GM23338 (cell line): ENCODE measurements around the gene CDKN2AIPNL. TPM values are rescaled to one million over a fixed set of nuclear protein-coding genes. Genes with fewer than 3 reads are reported as not detected.

Experiments
- ATAC-seq: fragments of 200-7000 bp; cut with Tn5 transposase; 3 replicates; pipeline ENCODE4 v1.9.1; 2020
- DNase-seq: peaks from one replicate; pipeline ENCODE4 v3.0.0-alpha.2; 2015; ENCODE audit warnings: low spot score
- H2AFZ ChIP-seq: fragments of 200-600 bp; sonication (generic); 2 replicates; pipeline ENCODE4 v1.8.0; 2016; ENCODE audit warnings: antibody characterized with exemption, mild to moderate bottlenecking, moderate library complexity
- H3F3A ChIP-seq: fragments of 200-600 bp; sonication (generic); replicated peaks from 2 replicates; pipeline ENCODE4 v1.8.0; 2017; ENCODE audit warnings: antibody characterized with exemption, mixed run types, low read depth
- H3K27ac ChIP-seq: fragments of 200-600 bp; sonication (generic); 2 replicates; pipeline ENCODE4 v1.6.1; 2016; ENCODE audit warnings: low read depth
- H3K27me3 ChIP-seq: fragments of 200-600 bp; sonication (generic); 2 replicates; pipeline ENCODE4 v1.8.0; 2016; ENCODE audit warnings: mild to moderate bottlenecking, mixed run types, moderate library complexity; ENCODE audit not compliant: insufficient read depth
- H3K36me3 ChIP-seq: fragments of 200-600 bp; sonication (generic); 2 replicates; pipeline ENCODE4 v1.8.0; 2016; ENCODE audit warnings: mild to moderate bottlenecking; ENCODE audit not compliant: insufficient read depth
- H3K4me1 ChIP-seq: fragments of 200-600 bp; sonication (generic); 2 replicates; pipeline ENCODE4 v1.8.0; 2016; ENCODE audit warnings: mild to moderate bottlenecking, moderate library complexity; ENCODE audit not compliant: insufficient read depth
- H3K4me2 ChIP-seq: fragments of 200-600 bp; sonication (generic); 2 replicates; pipeline ENCODE4 v1.7.1; 2017; ENCODE audit warnings: mixed run types
- H3K4me3 ChIP-seq: fragments of 200-600 bp; sonication (generic); 2 replicates; pipeline ENCODE4 v1.6.1; 2016; ENCODE audit warnings: mixed run types
- H3K79me2 ChIP-seq: fragments of 200-600 bp; sonication (generic); replicated peaks from 2 replicates; pipeline ENCODE4 v1.8.0; 2017; ENCODE audit warnings: mild to moderate bottlenecking; ENCODE audit not compliant: insufficient read depth
- H3K9me2 ChIP-seq: fragments of 200-600 bp; sonication (generic); 2 replicates; pipeline ENCODE4 v1.8.0; 2017; ENCODE audit not compliant: insufficient read depth
- H4K20me1 ChIP-seq: fragments of 200-600 bp; sonication (generic); replicated peaks from 2 replicates; pipeline ENCODE4 v1.8.0; 2017; ENCODE audit warnings: mild to moderate bottlenecking; ENCODE audit not compliant: insufficient read depth
- H3K27ac Mint-ChIP-seq: 2 replicates; pipeline ENCODE4 v1.8.0; 2020; ENCODE audit warnings: inconsistent platforms, mild to moderate bottlenecking, moderate library complexity, mixed read lengths
- H3K27me3 Mint-ChIP-seq: 3 replicates; pipeline ENCODE4 v1.8.0; 2022; ENCODE audit warnings: low read depth, mild to moderate bottlenecking, moderate library complexity, mixed read lengths, inconsistent platforms; ENCODE audit not compliant: insufficient read depth, poor library complexity
- H3K36me3 Mint-ChIP-seq: 3 replicates; pipeline ENCODE4 v1.8.0; 2021; ENCODE audit warnings: low read depth, mild to moderate bottlenecking, inconsistent platforms, moderate library complexity, mixed read lengths
- H3K4me1 Mint-ChIP-seq: 3 replicates; pipeline ENCODE4 v1.8.0; 2020; ENCODE audit warnings: mild to moderate bottlenecking, inconsistent platforms, mixed read lengths
- H3K4me3 Mint-ChIP-seq: 3 replicates; pipeline ENCODE4 v1.8.0; 2021; ENCODE audit warnings: moderate library complexity, mild to moderate bottlenecking, inconsistent platforms, mixed read lengths
- H3K9me3 Mint-ChIP-seq: 3 replicates; pipeline ENCODE4 v1.8.0; 2020; ENCODE audit warnings: moderate library complexity, mild to moderate bottlenecking, inconsistent platforms, mixed read lengths
- CREB1 ChIP-seq: fragments of 250-450 bp; sonication (Bioruptor Pico); IDR thresholded peaks from 2 replicates; pipeline ENCODE4 v1.5.0; 2020; ENCODE audit warnings: low read depth, mild to moderate bottlenecking, moderate library complexity
- EZH2 ChIP-seq: fragments of 200-600 bp; sonication (generic); IDR thresholded peaks from one replicate; pipeline ENCODE4 v1.8.0; 2017; ENCODE audit warnings: antibody characterized with exemption, mild to moderate bottlenecking, low read depth; ENCODE audit not compliant: unreplicated experiment
- EZH2phosphoT487 ChIP-seq: fragments of 200-600 bp; sonication (generic); IDR thresholded peaks from one replicate; pipeline ENCODE4 v1.8.1; 2018; ENCODE audit warnings: antibody characterized with exemption; ENCODE audit not compliant: unreplicated experiment
- JUNB ChIP-seq: IDR thresholded peaks from one replicate; pipeline ENCODE4 v1.6.1; 2016; ENCODE audit warnings: antibody characterized with exemption; ENCODE audit not compliant: unreplicated experiment
- NANOG ChIP-seq: IDR thresholded peaks from 2 replicates; pipeline ENCODE4 v1.6.1; 2016; ENCODE audit warnings: antibody characterized with exemption, borderline replicate concordance
- POLR2AphosphoS5 ChIP-seq: IDR thresholded peaks from 2 replicates; pipeline ENCODE4 v1.6.1; 2016; ENCODE audit warnings: antibody characterized with exemption, low read depth
- STAT1 ChIP-seq: IDR thresholded peaks from one replicate; pipeline ENCODE4 v1.6.1; 2016; ENCODE audit warnings: antibody characterized with exemption; ENCODE audit not compliant: unreplicated experiment
- ZNF114 ChIP-seq: fragments of 250-450 bp; sonication (Bioruptor Pico); IDR thresholded peaks from 2 replicates; pipeline ENCODE4 v1.5.0; 2020; ENCODE audit warnings: mild to moderate bottlenecking, moderate library complexity
- ZNF331 ChIP-seq: fragments of 250-450 bp; sonication (Bioruptor Pico); IDR thresholded peaks from 2 replicates; pipeline ENCODE4 v1.5.0; 2020; ENCODE audit warnings: low read depth, mild to moderate bottlenecking, moderate library complexity
- long read RNA-seq: library from polyadenylated mRNA; unstranded; transcript quantifications from one replicate; pipeline ENCODE4 v2.0.0, GENCODE V29; 2020; ENCODE audit not compliant: unreplicated experiment
- polyA plus RNA-seq: library from polyadenylated mRNA; unstranded; fragments of >200 nt; fragmentation: Nextera tagmentation; extraction: Ambion mirVana; gene quantifications from 2 replicates; pipeline ENCODE4 v1.2.1, GENCODE V29; 2016
- total RNA-seq: library from RNA; depleted of rRNA; stranded (reverse); fragments of >200 nt; shearing (Covaris generic); gene quantifications from 2 replicates; pipeline ENCODE4 v1.2.3, GENCODE V29; 2014; rRNA removed
- TF ChIP-seq, protein P1 (sequence below): fragments of 250-450 bp; sonication (Bioruptor Pico); IDR thresholded peaks from 2 replicates; pipeline ENCODE4 v1.5.0; 2020; ENCODE audit warnings: mild to moderate bottlenecking, moderate library complexity
- TF ChIP-seq, protein P2 (sequence below): IDR thresholded peaks from one replicate; pipeline ENCODE4 v1.6.1; 2018; ENCODE audit warnings: antibody characterized with exemption; ENCODE audit not compliant: unreplicated experiment
- TF ChIP-seq, protein P3 (sequence below): IDR thresholded peaks from 2 replicates; pipeline ENCODE4 v1.6.1; 2016; ENCODE audit warnings: antibody characterized with exemption
- TF ChIP-seq, protein P4 (sequence below), 2 experiments: fragments of 200-600 bp in 1 of 2; sonication (generic) in 1 of 2; conservative IDR thresholded peaks; 2 replicates each; pipeline versions ENCODE4 v1.5.1 to v1.6.1; 2016 to 2017; ENCODE audit warnings: antibody characterized with exemption in 2 of 2, low read depth in 2 of 2, mild to moderate bottlenecking in 2 of 2, moderate library complexity in 1 of 2

Gene CDKN2AIPNL, protein sequence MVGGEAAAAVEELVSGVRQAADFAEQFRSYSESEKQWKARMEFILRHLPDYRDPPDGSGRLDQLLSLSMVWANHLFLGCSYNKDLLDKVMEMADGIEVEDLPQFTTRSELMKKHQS
- total RNA-seq (51.4 and 53.5 TPM in 2 replicates), polyA plus RNA-seq (72.5 and 79.5 TPM in 2 replicates)
- long read RNA-seq, transcript CDKN2AIPNL-202 (3 exons, 1,223 nt) = major isoform, 45 of 50 reads
- long read RNA-seq, partial matches to known transcripts = 1 of 50 reads
- long read RNA-seq, other reads (novel, unspliced or antisense) = 4 of 50 reads

DNA sequence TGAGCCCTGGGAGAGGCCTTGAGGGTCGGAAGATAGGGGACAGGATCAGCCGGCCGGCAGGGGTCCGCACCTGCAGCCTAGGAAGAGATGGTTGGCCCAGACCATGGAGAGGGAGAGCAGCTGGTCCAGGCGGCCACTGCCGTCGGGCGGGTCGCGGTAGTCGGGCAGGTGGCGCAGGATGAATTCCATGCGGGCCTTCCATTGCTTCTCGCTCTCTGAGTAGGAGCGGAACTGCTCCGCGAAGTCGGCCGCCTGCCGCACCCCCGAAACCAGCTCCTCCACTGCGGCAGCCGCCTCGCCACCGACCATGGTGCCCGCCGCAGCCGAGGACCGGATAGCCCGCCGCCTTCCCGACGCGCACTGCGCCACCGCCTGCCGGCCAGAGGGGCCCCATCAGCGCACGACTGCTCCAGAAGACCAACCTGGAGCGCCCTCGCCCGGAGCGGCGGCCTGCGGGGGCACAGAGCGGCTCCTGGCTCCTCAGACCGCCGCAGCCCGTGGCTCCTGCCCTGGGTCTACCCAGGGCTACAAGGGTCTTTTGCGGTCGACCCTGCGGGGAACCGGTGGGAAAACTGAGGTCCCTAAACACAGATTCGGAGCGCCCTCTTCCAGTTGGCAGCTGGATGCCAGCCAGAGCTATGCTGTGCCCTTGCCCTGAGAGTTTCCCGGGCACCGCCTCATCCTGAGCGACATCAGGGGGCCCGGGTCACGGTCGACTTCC is at the start of gene CDKN2AIPNL:
TSS of gene CDKN2AIPNL (minus strand) at position 336 of the 721 bp plus-strand sequence. CDS start at position 309, 27 bp downstream.
- Histone ChIP-seq H3K79me2 (peaks cover 37% of the 10 kb centered on the region), H3K4me3 (peak within 1 kb of the TSS; percentile 100), H3K27ac (peak within 1 kb of the TSS; percentile 76), H3K9me2 (no peaks in the 10 kb centered on the region), H3K27me3 (no peaks in the 10 kb centered on the region), H3K36me3 (0 out of 2 replicates have a peak, but pooled peaks cover 6% of the 10 kb centered on the region), H3F3A (peaks cover 7% of the 10 kb centered on the region), H3K4me2 (peak within 1 kb of the TSS; percentile 93), H4K20me1 (no peaks in the 10 kb centered on the region; the same call in 1 of the 2 replicates), H2AFZ (peak within 1 kb of the TSS; percentile 98), H3K4me1 (peaks cover 22% of the 10 kb centered on the region)
- Mint-ChIP-seq H3K9me3 (no peaks in the 10 kb centered on the region; the same call in 2 of the 3 replicates), H3K27ac (peak within 1 kb of the TSS; percentile 91), H3K4me3 (peak within 1 kb of the TSS; percentile 98), H3K36me3 (peaks cover 15% of the 10 kb centered on the region), H3K27me3 (peaks cover 3% of the 10 kb centered on the region), H3K4me1 (peaks cover 25% of the 10 kb centered on the region)
- DNase-seq (peak; percentile 94), ATAC-seq (peak; percentile 98)
- TF ChIP-seq ZNF331 (CRISPR knock-in tag) = no peak
- TF ChIP-seq STAT1 = no peak
- TF ChIP-seq, protein P1, sequence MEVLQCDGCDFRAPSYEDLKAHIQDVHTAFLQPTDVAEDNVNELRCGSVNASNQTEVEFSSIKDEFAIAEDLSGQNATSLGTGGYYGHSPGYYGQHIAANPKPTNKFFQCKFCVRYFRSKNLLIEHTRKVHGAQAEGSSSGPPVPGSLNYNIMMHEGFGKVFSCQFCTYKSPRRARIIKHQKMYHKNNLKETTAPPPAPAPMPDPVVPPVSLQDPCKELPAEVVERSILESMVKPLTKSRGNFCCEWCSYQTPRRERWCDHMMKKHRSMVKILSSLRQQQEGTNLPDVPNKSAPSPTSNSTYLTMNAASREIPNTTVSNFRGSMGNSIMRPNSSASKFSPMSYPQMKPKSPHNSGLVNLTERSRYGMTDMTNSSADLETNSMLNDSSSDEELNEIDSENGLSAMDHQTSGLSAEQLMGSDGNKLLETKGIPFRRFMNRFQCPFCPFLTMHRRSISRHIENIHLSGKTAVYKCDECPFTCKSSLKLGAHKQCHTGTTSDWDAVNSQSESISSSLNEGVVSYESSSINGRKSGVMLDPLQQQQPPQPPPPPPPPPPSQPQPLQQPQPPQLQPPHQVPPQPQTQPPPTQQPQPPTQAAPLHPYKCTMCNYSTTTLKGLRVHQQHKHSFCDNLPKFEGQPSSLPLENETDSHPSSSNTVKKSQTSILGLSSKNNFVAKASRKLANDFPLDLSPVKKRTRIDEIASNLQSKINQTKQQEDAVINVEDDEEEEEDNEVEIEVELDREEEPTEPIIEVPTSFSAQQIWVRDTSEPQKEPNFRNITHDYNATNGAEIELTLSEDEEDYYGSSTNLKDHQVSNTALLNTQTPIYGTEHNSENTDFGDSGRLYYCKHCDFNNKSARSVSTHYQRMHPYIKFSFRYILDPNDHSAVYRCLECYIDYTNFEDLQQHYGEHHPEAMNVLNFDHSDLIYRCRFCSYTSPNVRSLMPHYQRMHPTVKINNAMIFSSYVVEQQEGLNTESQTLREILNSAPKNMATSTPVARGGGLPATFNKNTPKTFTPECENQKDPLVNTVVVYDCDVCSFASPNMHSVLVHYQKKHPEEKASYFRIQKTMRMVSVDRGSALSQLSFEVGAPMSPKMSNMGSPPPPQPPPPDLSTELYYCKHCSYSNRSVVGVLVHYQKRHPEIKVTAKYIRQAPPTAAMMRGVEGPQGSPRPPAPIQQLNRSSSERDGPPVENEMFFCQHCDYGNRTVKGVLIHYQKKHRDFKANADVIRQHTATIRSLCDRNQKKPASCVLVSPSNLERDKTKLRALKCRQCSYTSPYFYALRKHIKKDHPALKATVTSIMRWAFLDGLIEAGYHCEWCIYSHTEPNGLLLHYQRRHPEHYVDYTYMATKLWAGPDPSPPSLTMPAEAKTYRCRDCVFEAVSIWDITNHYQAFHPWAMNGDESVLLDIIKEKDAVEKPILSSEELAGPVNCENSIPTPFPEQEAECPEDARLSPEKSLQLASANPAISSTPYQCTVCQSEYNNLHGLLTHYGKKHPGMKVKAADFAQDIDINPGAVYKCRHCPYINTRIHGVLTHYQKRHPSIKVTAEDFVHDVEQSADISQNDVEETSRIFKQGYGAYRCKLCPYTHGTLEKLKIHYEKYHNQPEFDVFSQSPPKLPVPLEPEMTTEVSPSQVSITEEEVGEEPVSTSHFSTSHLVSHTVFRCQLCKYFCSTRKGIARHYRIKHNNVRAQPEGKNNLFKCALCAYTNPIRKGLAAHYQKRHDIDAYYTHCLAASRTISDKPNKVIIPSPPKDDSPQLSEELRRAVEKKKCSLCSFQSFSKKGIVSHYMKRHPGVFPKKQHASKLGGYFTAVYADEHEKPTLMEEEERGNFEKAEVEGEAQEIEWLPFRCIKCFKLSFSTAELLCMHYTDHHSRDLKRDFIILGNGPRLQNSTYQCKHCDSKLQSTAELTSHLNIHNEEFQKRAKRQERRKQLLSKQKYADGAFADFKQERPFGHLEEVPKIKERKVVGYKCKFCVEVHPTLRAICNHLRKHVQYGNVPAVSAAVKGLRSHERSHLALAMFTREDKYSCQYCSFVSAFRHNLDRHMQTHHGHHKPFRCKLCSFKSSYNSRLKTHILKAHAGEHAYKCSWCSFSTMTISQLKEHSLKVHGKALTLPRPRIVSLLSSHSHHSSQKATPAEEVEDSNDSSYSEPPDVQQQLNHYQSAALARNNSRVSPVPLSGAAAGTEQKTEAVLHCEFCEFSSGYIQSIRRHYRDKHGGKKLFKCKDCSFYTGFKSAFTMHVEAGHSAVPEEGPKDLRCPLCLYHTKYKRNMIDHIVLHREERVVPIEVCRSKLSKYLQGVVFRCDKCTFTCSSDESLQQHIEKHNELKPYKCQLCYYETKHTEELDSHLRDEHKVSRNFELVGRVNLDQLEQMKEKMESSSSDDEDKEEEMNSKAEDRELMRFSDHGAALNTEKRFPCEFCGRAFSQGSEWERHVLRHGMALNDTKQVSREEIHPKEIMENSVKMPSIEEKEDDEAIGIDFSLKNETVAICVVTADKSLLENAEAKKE (CRISPR knock-in tag) = no peak
- no peak for TF ChIP-seq EZH2
- peak; percentile 70 for TF ChIP-seq CREB1 (CRISPR knock-in tag)
- TF ChIP-seq NANOG = no peak
- TF ChIP-seq ZNF114 (CRISPR knock-in tag) = no peak
- TF ChIP-seq, protein P2, sequence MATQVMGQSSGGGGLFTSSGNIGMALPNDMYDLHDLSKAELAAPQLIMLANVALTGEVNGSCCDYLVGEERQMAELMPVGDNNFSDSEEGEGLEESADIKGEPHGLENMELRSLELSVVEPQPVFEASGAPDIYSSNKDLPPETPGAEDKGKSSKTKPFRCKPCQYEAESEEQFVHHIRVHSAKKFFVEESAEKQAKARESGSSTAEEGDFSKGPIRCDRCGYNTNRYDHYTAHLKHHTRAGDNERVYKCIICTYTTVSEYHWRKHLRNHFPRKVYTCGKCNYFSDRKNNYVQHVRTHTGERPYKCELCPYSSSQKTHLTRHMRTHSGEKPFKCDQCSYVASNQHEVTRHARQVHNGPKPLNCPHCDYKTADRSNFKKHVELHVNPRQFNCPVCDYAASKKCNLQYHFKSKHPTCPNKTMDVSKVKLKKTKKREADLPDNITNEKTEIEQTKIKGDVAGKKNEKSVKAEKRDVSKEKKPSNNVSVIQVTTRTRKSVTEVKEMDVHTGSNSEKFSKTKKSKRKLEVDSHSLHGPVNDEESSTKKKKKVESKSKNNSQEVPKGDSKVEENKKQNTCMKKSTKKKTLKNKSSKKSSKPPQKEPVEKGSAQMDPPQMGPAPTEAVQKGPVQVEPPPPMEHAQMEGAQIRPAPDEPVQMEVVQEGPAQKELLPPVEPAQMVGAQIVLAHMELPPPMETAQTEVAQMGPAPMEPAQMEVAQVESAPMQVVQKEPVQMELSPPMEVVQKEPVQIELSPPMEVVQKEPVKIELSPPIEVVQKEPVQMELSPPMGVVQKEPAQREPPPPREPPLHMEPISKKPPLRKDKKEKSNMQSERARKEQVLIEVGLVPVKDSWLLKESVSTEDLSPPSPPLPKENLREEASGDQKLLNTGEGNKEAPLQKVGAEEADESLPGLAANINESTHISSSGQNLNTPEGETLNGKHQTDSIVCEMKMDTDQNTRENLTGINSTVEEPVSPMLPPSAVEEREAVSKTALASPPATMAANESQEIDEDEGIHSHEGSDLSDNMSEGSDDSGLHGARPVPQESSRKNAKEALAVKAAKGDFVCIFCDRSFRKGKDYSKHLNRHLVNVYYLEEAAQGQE = peak; percentile 30
- no peak for TF ChIP-seq JUNB
- peak; percentile 95 for TF ChIP-seq POLR2AphosphoS5
- TF ChIP-seq, protein P3, sequence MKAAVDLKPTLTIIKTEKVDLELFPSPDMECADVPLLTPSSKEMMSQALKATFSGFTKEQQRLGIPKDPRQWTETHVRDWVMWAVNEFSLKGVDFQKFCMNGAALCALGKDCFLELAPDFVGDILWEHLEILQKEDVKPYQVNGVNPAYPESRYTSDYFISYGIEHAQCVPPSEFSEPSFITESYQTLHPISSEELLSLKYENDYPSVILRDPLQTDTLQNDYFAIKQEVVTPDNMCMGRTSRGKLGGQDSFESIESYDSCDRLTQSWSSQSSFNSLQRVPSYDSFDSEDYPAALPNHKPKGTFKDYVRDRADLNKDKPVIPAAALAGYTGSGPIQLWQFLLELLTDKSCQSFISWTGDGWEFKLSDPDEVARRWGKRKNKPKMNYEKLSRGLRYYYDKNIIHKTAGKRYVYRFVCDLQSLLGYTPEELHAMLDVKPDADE = peak; percentile 81
- no peak for TF ChIP-seq EZH2phosphoT487
- TF ChIP-seq, protein P4, sequence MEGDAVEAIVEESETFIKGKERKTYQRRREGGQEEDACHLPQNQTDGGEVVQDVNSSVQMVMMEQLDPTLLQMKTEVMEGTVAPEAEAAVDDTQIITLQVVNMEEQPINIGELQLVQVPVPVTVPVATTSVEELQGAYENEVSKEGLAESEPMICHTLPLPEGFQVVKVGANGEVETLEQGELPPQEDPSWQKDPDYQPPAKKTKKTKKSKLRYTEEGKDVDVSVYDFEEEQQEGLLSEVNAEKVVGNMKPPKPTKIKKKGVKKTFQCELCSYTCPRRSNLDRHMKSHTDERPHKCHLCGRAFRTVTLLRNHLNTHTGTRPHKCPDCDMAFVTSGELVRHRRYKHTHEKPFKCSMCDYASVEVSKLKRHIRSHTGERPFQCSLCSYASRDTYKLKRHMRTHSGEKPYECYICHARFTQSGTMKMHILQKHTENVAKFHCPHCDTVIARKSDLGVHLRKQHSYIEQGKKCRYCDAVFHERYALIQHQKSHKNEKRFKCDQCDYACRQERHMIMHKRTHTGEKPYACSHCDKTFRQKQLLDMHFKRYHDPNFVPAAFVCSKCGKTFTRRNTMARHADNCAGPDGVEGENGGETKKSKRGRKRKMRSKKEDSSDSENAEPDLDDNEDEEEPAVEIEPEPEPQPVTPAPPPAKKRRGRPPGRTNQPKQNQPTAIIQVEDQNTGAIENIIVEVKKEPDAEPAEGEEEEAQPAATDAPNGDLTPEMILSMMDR (conservative IDR thresholded peaks at IDR 0.05; ENCODE audit: low read depth in 2 of 2) = peak; percentile 49 to 83
